GM19328 (cell line): ENCODE measurements around the gene PRKAB1.
"Not testable (repeated sequence)": the region's sequence is repeated elsewhere in the genome, so short reads cannot be mapped to it uniquely, and the experiment has no call there.

ENCODE experiments used
- ATAC-seq: cut with Tn5 transposase; IDR thresholded peaks from one replicate; pipeline ENCODE4 v1.9.1; 2021; ENCODE audit warnings: mild to moderate bottlenecking, moderate library complexity; ENCODE audit not compliant: unreplicated experiment

Gene PRKAB1

GRCh38 chr12:119667577-119668323 lies at the start of gene PRKAB1:
Gene PRKAB1, plus strand, starts transcription at chr12:119668133. Its CDS starts 112 bp downstream, at chr12:119668245.
- ATAC-seq = peak; percentile 91

- ATAC-seq = not testable (repeated sequence)
These were observed 49.5 kb upstream of the PRKAB1 start for GRCh38 chr12:119618328-119618896.

- no peak for ATAC-seq
These were observed 47.4 kb upstream of the PRKAB1 start for GRCh38 chr12:119620490-119620889.

- ATAC-seq = no peak
These were observed 46.1 kb upstream of the PRKAB1 start for GRCh38 chr12:119621878-119622277.

- no peak for ATAC-seq
These were observed 43.0 kb upstream of the PRKAB1 start for GRCh38 chr12:119624966-119625365.

- no peak for ATAC-seq
These were observed 40.8 kb upstream of the PRKAB1 start for GRCh38 chr12:119627019-119627643.

GRCh38 chr12:119627686-119628085 lies 40.2 kb upstream of the PRKAB1 start:
- ATAC-seq = no peak

- ATAC-seq = no peak
These were observed 37.6 kb upstream of the PRKAB1 start for GRCh38 chr12:119630223-119630780.

- ATAC-seq = no peak
These were observed 36.9 kb upstream of the PRKAB1 start for GRCh38 chr12:119630962-119631550.

GRCh38 chr12:119631930-119632678 lies 35.8 kb upstream of the PRKAB1 start:
- ATAC-seq = no peak

- ATAC-seq = no peak
These were observed 33.2 kb upstream of the PRKAB1 start for GRCh38 chr12:119634743-119635142.

GRCh38 chr12:119642986-119643385 lies 24.9 kb upstream of the PRKAB1 start:
- ATAC-seq = no peak

GRCh38 chr12:119644930-119645329 lies 23.0 kb upstream of the PRKAB1 start:
- ATAC-seq = no peak

GRCh38 chr12:119645535-119646059 lies 22.3 kb upstream of the PRKAB1 start:
- no peak for ATAC-seq

GRCh38 chr12:119649202-119649808 lies 18.6 kb upstream of the PRKAB1 start:
- no peak for ATAC-seq

GRCh38 chr12:119652665-119653064 lies 15.3 kb upstream of the PRKAB1 start:
- ATAC-seq = no peak

- not testable (repeated sequence) for ATAC-seq
These were observed 10.9 kb upstream of the PRKAB1 start for GRCh38 chr12:119657001-119657400.

GRCh38 chr12:119658166-119658565 lies 9.8 kb upstream of the PRKAB1 start:
- not testable (repeated sequence) for ATAC-seq

- ATAC-seq = no peak
These were observed 8.5 kb upstream of the PRKAB1 start for GRCh38 chr12:119659289-119659897.

GRCh38 chr12:119660076-119660475 lies 7.9 kb upstream of the PRKAB1 start:
- no peak for ATAC-seq
